ENCODE measurements around the gene EXOC4.

DNA sequence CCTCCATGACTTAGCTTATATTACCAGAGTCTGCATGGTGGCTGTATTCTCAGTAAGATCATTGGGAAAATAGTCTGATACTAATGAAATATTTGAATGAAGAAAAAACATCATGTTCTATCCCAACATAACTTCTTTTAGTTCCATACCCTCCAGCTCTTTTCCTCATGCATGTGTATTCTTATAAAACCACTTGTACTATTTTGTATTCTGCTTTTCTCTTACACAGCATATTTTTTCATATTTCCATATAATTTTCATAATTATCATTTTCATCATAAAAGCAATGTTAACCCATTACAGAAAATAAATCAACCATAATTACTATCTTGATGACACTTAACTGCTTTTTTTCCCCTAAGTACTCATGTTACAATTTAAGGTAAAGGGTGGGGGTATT lies 503.0 kb downstream of the EXOC4 start:
- TF ChIP-seq POLR2AphosphoS5 (IDR thresholded peaks at IDR 0.05; ENCODE audit: borderline replicate concordance, low read depth, low read length) (no peak; the same call in 1 of the 2 replicates), EZH2 (IDR thresholded peaks at IDR 0.05) (no peak)

Measured in SK-N-MC (cell line).